GM12864 (cell line): Measurements from ENCODE around the gene POLR2A.

Source experiments
- DNase-seq: peaks from one replicate; pipeline ENCODE4 v3.0.0-alpha.2; 2011; ENCODE audit warnings: low read depth
- H3K4me3 ChIP-seq: 2 replicates; pipeline ENCODE4 v1.5.1; 2011; ENCODE audit warnings: mild to moderate bottlenecking, low read depth, low read length, control low read depth
- CTCF ChIP-seq: IDR thresholded peaks from 2 replicates; pipeline ENCODE4 v1.5.1; 2011; ENCODE audit warnings: low read depth, mild to moderate bottlenecking, moderate library complexity, low read length, control low read depth, inconsistent platforms; ENCODE audit errors: missing control alignments

The POLR2A gene

GRCh38 chr17:7443499-7444485 lies 40.4 kb upstream of the POLR2A start:
- no peak for DNase-seq
- no peak overlapping the region for H3K4me3 ChIP-seq
- no peak for TF ChIP-seq CTCF

- TF ChIP-seq CTCF, result no peak
- DNase-seq, result no peak
- H3K4me3 ChIP-seq, result peak within 1 kb of the TSS; percentile 25
These were observed 39.2 kb upstream of the POLR2A start, which contains the start of gene CHRNB1 for GRCh38 chr17:7444682-7445618. Gene CHRNB1 (plus strand): TSS chr17:7445061. CDS start chr17:7445128, 67 bp downstream.

GRCh38 chr17:7445619-7445968 lies 38.6 kb upstream of the POLR2A start:
- DNase-seq, result no peak
- peak overlapping the region; percentile 25; the same call in 1 of the 2 replicates for H3K4me3 ChIP-seq
- TF ChIP-seq CTCF, result no peak

- TF ChIP-seq CTCF, result no peak
- no peak overlapping the region for H3K4me3 ChIP-seq
- no peak for DNase-seq
These were observed 35.7 kb upstream of the POLR2A start for GRCh38 chr17:7448461-7448860.

GRCh38 chr17:7459961-7460545 lies 24.1 kb upstream of the POLR2A start:
- TF ChIP-seq CTCF, result no peak
- no peak overlapping the region for H3K4me3 ChIP-seq
- DNase-seq, result no peak

- no peak for TF ChIP-seq CTCF
- no peak overlapping the region for H3K4me3 ChIP-seq
- no peak for DNase-seq
These were observed 23.1 kb upstream of the POLR2A start for GRCh38 chr17:7460850-7461660.
